ENCODE measurements around the gene MUSK. TPM values are rescaled to one million over a fixed set of nuclear protein-coding genes. Genes with fewer than 3 reads are reported as not detected.

MUSK gene
- total RNA-seq, 1 donor from 2014 or later, result not detected

GRCh38 chr9:110764006-110764405, 95.4 kb downstream of the MUSK start:
- DNase-seq, result no peak
- no peak overlapping the region for H3K27ac Mint-ChIP-seq (ENCODE audit: unreplicated experiment)
- H3K27me3 Mint-ChIP-seq (ENCODE audit: unreplicated experiment), result no peaks in the 10 kb centered on the region
- TF ChIP-seq CTCF (IDR thresholded peaks at IDR 0.05; ENCODE audit: partially characterized antibody, unreplicated experiment), result no peak
- H3K4me3 Mint-ChIP-seq (ENCODE audit: unreplicated experiment), result no peak overlapping the region
- H3K4me1 Mint-ChIP-seq (ENCODE audit: low read depth, unreplicated experiment), result no peaks in the 10 kb centered on the region
- H3K9me3 Mint-ChIP-seq (ENCODE audit: unreplicated experiment), result no peaks in the 10 kb centered on the region
- no peaks in the 10 kb centered on the region for H3K36me3 Mint-ChIP-seq (ENCODE audit: unreplicated experiment)

GRCh38 chr9:110765926-110766325, 97.3 kb downstream of the MUSK start:
- no peaks in the 10 kb centered on the region for H3K27me3 Mint-ChIP-seq (ENCODE audit: unreplicated experiment)

GRCh38 chr9:110767559-110768063, 99.0 kb downstream of the MUSK start:
- DNase-seq, result no peak
- H3K36me3 Mint-ChIP-seq (ENCODE audit: unreplicated experiment), result no peaks in the 10 kb centered on the region
- no peak overlapping the region for H3K4me3 Mint-ChIP-seq (ENCODE audit: unreplicated experiment)
- no peak for TF ChIP-seq CTCF (IDR thresholded peaks at IDR 0.05; ENCODE audit: partially characterized antibody, unreplicated experiment)
- no peaks in the 10 kb centered on the region for H3K27me3 Mint-ChIP-seq (ENCODE audit: unreplicated experiment)
- no peaks in the 10 kb centered on the region for H3K9me3 Mint-ChIP-seq (ENCODE audit: unreplicated experiment)
- H3K4me1 Mint-ChIP-seq (ENCODE audit: low read depth, unreplicated experiment), result no peaks in the 10 kb centered on the region
- H3K27ac Mint-ChIP-seq (ENCODE audit: unreplicated experiment), result no peak overlapping the region

More at GRCh38 chr9:110765926-110766325, 97.3 kb downstream of the MUSK start:
- no peak overlapping the region for H3K27ac Mint-ChIP-seq (ENCODE audit: unreplicated experiment)
- H3K4me3 Mint-ChIP-seq (ENCODE audit: unreplicated experiment), result no peak overlapping the region
- no peak for TF ChIP-seq CTCF (IDR thresholded peaks at IDR 0.05; ENCODE audit: partially characterized antibody, unreplicated experiment)
- H3K36me3 Mint-ChIP-seq (ENCODE audit: unreplicated experiment), result no peaks in the 10 kb centered on the region
- H3K4me1 Mint-ChIP-seq (ENCODE audit: low read depth, unreplicated experiment), result no peaks in the 10 kb centered on the region
- no peaks in the 10 kb centered on the region for H3K9me3 Mint-ChIP-seq (ENCODE audit: unreplicated experiment)
- no peak for DNase-seq

- no peak for TF ChIP-seq CTCF (IDR thresholded peaks at IDR 0.05; ENCODE audit: partially characterized antibody, unreplicated experiment)
- Mint-ChIP-seq H3K9me3 (ENCODE audit: unreplicated experiment) (no peaks in the 10 kb centered on the region), H3K4me1 (ENCODE audit: low read depth, unreplicated experiment) (no peaks in the 10 kb centered on the region), H3K27ac (ENCODE audit: unreplicated experiment) (no peak overlapping the region), H3K4me3 (ENCODE audit: unreplicated experiment) (no peak overlapping the region), H3K36me3 (ENCODE audit: unreplicated experiment) (no peaks in the 10 kb centered on the region), H3K27me3 (ENCODE audit: unreplicated experiment) (no peaks in the 10 kb centered on the region)
- DNase-seq, result no peak
These were observed 100.3 kb downstream of the MUSK start for GRCh38 chr9:110768886-110769285.

GRCh38 chr9:110769667-110770066, 101.1 kb downstream of the MUSK start:
- no peaks in the 10 kb centered on the region for H3K27me3 Mint-ChIP-seq (ENCODE audit: unreplicated experiment)
- no peak overlapping the region for H3K27ac Mint-ChIP-seq (ENCODE audit: unreplicated experiment)
- H3K9me3 Mint-ChIP-seq (ENCODE audit: unreplicated experiment), result no peaks in the 10 kb centered on the region
- no peak for DNase-seq
- no peak overlapping the region for H3K4me3 Mint-ChIP-seq (ENCODE audit: unreplicated experiment)
- no peak for TF ChIP-seq CTCF (IDR thresholded peaks at IDR 0.05; ENCODE audit: partially characterized antibody, unreplicated experiment)
- H3K4me1 Mint-ChIP-seq (ENCODE audit: low read depth, unreplicated experiment), result no peaks in the 10 kb centered on the region
- no peaks in the 10 kb centered on the region for H3K36me3 Mint-ChIP-seq (ENCODE audit: unreplicated experiment)
